WERI-Rb-1 (cell line): ENCODE measurements around the gene UCN2.

Experiments used
- DNase-seq: peaks from one replicate; pipeline ENCODE4 v3.0.0-alpha.2; 2020
- H3K27ac ChIP-seq: fragments of 250-450 bp; sonication (Bioruptor Pico); 2 replicates; pipeline ENCODE4 v1.5.1; 2020; ENCODE audit warnings: mild to moderate bottlenecking, moderate library complexity
- H3K27me3 ChIP-seq: fragments of 250-450 bp; sonication (Bioruptor Pico); 2 replicates; pipeline ENCODE4 v1.5.1; 2021; ENCODE audit warnings: mild to moderate bottlenecking, low read depth, moderate library complexity; ENCODE audit not compliant: insufficient read depth, severe bottlenecking
- H3K36me3 ChIP-seq: fragments of 250-450 bp; sonication (Bioruptor Pico); 2 replicates; pipeline ENCODE4 v1.5.1; 2020; ENCODE audit warnings: mild to moderate bottlenecking, moderate library complexity
- H3K4me3 ChIP-seq: 2 replicates; pipeline ENCODE4 v1.5.1; 2011; ENCODE audit warnings: low read depth, mild to moderate bottlenecking, control low read depth, low read length
- H3K9me3 ChIP-seq: fragments of 250-450 bp; sonication (Bioruptor Pico); 2 replicates; pipeline ENCODE4 v1.5.1; 2021; ENCODE audit warnings: mild to moderate bottlenecking, moderate library complexity; ENCODE audit not compliant: severe bottlenecking
- CTCF ChIP-seq: IDR thresholded peaks from 2 replicates; pipeline ENCODE4 v1.5.1; 2011; ENCODE audit warnings: low read depth, mild to moderate bottlenecking, control low read depth, inconsistent platforms, low read length

The UCN2 gene

GRCh38 chr3:48568476-48568875 lies 4.9 kb upstream of the UCN2 start:
- Histone ChIP-seq H3K36me3 (peaks cover 6% of the 10 kb centered on the region; the same call in 1 of the 2 replicates), H3K27me3 (no peaks in the 10 kb centered on the region), H3K4me3 (no peak overlapping the region), H3K27ac (no peak overlapping the region), H3K9me3 (no peaks in the 10 kb centered on the region)
- TF ChIP-seq CTCF, result no peak
- DNase-seq, result no peak

- Histone ChIP-seq H3K36me3 (peaks cover 4% of the 10 kb centered on the region; the same call in 1 of the 2 replicates), H3K27me3 (no peaks in the 10 kb centered on the region), H3K27ac (no peak overlapping the region), H3K9me3 (no peaks in the 10 kb centered on the region), H3K4me3 (no peak overlapping the region)
- TF ChIP-seq CTCF, result no peak
- no peak for DNase-seq
These were observed 3.9 kb upstream of the UCN2 start for GRCh38 chr3:48567500-48567899.

GRCh38 chr3:48567090-48567489 lies 3.5 kb upstream of the UCN2 start:
- H3K27ac ChIP-seq, result no peak overlapping the region
- H3K36me3 ChIP-seq, result peaks cover 4% of the 10 kb centered on the region; the same call in 1 of the 2 replicates
- H3K9me3 ChIP-seq, result no peaks in the 10 kb centered on the region

GRCh38 chr3:48566401-48566760 lies 2.8 kb upstream of the UCN2 start:
- Histone ChIP-seq H3K27ac (no peak overlapping the region), H3K9me3 (no peaks in the 10 kb centered on the region), H3K36me3 (peaks cover 4% of the 10 kb centered on the region; the same call in 1 of the 2 replicates), H3K4me3 (no peak overlapping the region), H3K27me3 (no peaks in the 10 kb centered on the region)
- no peak for DNase-seq
- no peak for TF ChIP-seq CTCF

More at GRCh38 chr3:48567090-48567489, 3.5 kb upstream of the UCN2 start:
- no peak overlapping the region for H3K4me3 ChIP-seq
- H3K27me3 ChIP-seq, result no peaks in the 10 kb centered on the region
- no peak for TF ChIP-seq CTCF
- no peak for DNase-seq

- Histone ChIP-seq H3K36me3 (peaks cover 4% of the 10 kb centered on the region; the same call in 1 of the 2 replicates), H3K4me3 (no peak overlapping the region), H3K27me3 (no peaks in the 10 kb centered on the region), H3K27ac (no peak overlapping the region), H3K9me3 (no peaks in the 10 kb centered on the region)
- no peak for DNase-seq
- no peak for TF ChIP-seq CTCF
These were observed 2.2 kb upstream of the UCN2 start for GRCh38 chr3:48565591-48566400.
